Measurements from ENCODE around the gene EFHD1.
"Not testable (repeated sequence)": the region's sequence is repeated elsewhere in the genome, so short reads cannot be mapped to it uniquely, and the experiment has no call there.

EFHD1 gene

GRCh38 chr2:232700154-232700553 lies 66.8 kb downstream of the EFHD1 start:
- TF ChIP-seq, protein P1, sequence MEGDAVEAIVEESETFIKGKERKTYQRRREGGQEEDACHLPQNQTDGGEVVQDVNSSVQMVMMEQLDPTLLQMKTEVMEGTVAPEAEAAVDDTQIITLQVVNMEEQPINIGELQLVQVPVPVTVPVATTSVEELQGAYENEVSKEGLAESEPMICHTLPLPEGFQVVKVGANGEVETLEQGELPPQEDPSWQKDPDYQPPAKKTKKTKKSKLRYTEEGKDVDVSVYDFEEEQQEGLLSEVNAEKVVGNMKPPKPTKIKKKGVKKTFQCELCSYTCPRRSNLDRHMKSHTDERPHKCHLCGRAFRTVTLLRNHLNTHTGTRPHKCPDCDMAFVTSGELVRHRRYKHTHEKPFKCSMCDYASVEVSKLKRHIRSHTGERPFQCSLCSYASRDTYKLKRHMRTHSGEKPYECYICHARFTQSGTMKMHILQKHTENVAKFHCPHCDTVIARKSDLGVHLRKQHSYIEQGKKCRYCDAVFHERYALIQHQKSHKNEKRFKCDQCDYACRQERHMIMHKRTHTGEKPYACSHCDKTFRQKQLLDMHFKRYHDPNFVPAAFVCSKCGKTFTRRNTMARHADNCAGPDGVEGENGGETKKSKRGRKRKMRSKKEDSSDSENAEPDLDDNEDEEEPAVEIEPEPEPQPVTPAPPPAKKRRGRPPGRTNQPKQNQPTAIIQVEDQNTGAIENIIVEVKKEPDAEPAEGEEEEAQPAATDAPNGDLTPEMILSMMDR (IDR thresholded peaks at IDR 0.05; ENCODE audit: control extremely low read depth, extremely low read depth, low read depth, missing control alignments): no peak
- CTCF ChIA-PET: no interaction called here
- no peak for DNase-seq (ENCODE audit: extremely low spot score)
- POLR2A ChIA-PET: no interaction called here

DNA sequence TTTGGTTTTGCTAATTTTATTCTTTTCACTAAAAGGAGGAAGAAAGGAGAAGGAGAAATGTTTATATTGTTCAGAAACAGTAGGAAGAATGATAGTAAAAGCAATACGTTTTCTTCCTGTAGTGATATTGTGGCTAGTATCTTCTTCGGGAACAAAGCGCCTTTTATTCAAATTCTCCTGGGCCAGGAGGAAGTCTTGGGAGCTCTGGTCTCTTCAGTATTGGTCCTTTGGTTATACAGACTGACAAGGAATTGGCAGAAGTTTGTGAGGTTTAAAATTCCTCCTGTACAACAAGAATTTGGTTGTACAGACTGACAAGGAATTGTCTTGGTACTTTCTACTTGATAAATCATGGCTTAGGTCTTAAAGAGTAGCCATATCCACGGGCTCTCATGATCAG lies 73.7 kb downstream of the EFHD1 start:
- POLR2A ChIA-PET: no interaction called here
- CTCF ChIA-PET: interaction anchor here (1.0 kb wide), 1 partner anchor 23 kb away, joined by 3 read pairs; no protein-coding TSS in a partner anchor
- no peak for DNase-seq (ENCODE audit: extremely low spot score)
- TF ChIP-seq, protein P1 (IDR thresholded peaks at IDR 0.05; ENCODE audit: control extremely low read depth, extremely low read depth, low read depth, missing control alignments): no peak

DNA sequence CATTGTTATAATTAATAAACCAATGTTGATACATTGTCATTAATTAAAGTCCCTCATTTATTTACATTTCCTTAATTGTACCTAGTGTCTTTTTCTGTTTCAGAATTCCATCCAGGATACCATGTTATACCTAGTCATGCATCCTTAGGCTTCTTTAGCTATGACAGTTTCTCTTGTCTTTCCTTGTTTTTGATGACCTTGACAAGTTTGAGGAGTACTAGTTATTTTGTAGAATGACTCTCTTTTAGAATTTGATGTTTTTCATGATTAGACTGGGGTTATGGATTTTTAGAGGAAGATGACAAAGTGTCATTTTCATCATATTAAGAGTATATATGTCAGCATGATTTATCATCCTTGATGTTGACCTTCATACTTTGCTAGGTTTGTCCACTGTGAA lies 80.1 kb downstream of the EFHD1 start:
- TF ChIP-seq, protein P1 (IDR thresholded peaks at IDR 0.05; ENCODE audit: control extremely low read depth, extremely low read depth, low read depth, missing control alignments): no peak
- ChIA-PET CTCF (no interaction called here), POLR2A (no interaction called here)
- DNase-seq (ENCODE audit: extremely low spot score): no peak

DNA sequence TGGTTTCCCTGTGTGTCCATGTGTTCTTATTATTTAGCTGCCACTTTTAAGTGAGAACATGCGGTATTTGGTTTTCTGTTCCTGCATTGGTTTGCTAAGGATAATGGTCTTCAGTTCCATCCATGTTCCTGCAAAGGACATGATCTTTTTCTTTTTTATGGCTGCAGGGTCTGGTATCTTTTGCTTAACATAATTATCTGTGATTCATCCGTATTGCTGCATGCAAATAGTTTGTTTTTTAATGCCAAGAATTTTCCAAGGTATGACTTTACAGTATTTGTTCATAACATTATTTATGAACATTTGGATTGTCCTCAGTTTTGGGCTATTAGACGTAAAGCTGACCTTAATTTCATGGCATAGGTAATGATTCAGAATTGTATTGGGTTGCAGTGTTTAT lies 81.6 kb downstream of the EFHD1 start:
- ChIA-PET CTCF (interaction anchor here (1.0 kb wide), 1 partner anchor 42 kb away, joined by 3 read pairs; no protein-coding TSS in a partner anchor), POLR2A (no interaction called here)
- DNase-seq (ENCODE audit: extremely low spot score): no peak
- TF ChIP-seq, protein P1 (IDR thresholded peaks at IDR 0.05; ENCODE audit: control extremely low read depth, extremely low read depth, low read depth, missing control alignments): no peak

- DNase-seq (ENCODE audit: extremely low spot score); POLR2A ChIA-PET: not testable (repeated sequence)
- CTCF ChIA-PET: interaction anchor here (1.3 kb wide), 1 partner anchor 16 kb away, joined by 3 read pairs; no protein-coding TSS in a partner anchor
These were observed 86.7 kb downstream of the EFHD1 start for GRCh38 chr2:232720056-232720455.

DNA sequence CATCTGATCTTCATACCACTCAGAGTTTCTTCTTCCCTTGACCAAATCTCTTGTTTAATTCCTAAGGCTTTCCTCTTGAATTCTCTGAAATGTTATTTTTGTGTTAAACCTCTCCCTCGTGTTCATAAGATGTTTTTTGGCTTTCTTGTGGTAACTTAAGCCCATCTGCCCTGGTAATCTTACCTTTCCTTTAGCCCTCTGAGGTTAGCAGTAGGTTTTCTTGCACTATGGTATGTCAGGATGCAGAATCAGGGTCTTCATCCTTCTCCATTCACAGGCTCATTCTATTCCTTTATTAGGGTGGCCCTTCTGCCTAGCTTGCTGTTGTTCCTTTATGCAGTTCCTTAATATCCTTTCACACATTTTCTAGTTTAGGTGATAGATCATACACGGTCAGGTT lies 87.9 kb downstream of the EFHD1 start:
- POLR2A ChIA-PET: no interaction called here
- TF ChIP-seq, protein P1 (IDR thresholded peaks at IDR 0.05; ENCODE audit: control extremely low read depth, extremely low read depth, low read depth, missing control alignments): no peak
- no peak for DNase-seq (ENCODE audit: extremely low spot score)
- CTCF ChIA-PET: no interaction called here

- no peak for DNase-seq (ENCODE audit: extremely low spot score)
- TF ChIP-seq, protein P1 (IDR thresholded peaks at IDR 0.05; ENCODE audit: control extremely low read depth, extremely low read depth, low read depth, missing control alignments): no peak
- ChIA-PET POLR2A (interaction anchor here (0.6 kb wide), 1 partner anchor 47 kb away, joined by 9 read pairs; no protein-coding TSS in a partner anchor), CTCF (interaction anchor here (0.9 kb wide), 1 partner anchor 10 kb away, joined by 3 read pairs; no protein-coding TSS in a partner anchor)
These were observed 88.5 kb downstream of the EFHD1 start for GRCh38 chr2:232721882-232722281.

Data from GM10248 (cell line).